Stimulated activated CD8-positive, alpha-beta memory T cell treated with anti-CD3 and anti-CD28 coated beads, Interleukin-7, amount 100 ng/mL, for 48 hours (primary cell): ENCODE data around the gene HCAR2.
"Not testable (repeated sequence)": the region's sequence is repeated elsewhere in the genome, so short reads cannot be mapped to it uniquely, and the experiment has no call there.

Source experiments
- DNase-seq, 2 donors: peaks; one replicate each; pipeline ENCODE4 v3.0.0-alpha.2; 2020; ENCODE audit warnings: low read depth in 1 of 2; ENCODE audit errors: extremely low read depth in 1 of 2

The HCAR2 gene

GRCh38 chr12:122669397-122670070 is 33.6 kb downstream of the HCAR2 start:
- no peak for DNase-seq

- DNase-seq: no peak
These were observed 34.9 kb downstream of the HCAR2 start for GRCh38 chr12:122668268-122668667.

DNA sequence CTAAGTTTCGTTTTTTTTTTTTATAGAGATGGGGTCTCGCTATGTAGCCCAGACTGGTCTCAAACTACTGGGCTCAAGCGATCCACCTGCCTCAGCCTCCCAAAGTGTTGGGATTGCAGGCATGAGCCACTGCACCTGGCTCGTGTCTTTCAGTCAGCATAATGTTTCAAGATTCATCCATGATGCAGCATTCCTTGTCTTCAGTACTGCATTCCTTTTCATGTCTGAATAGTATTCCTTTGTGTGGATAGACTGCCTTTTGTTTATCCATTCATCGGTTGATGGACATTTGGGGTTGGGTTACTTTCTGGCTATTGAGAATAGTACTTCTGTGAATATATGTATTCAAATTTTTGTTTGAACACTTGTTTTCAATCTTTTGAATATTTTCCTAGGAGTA is 37.4 kb downstream of the HCAR2 start:
- DNase-seq: no peak

- no peak for DNase-seq
These were observed 37.8 kb downstream of the HCAR2 start for GRCh38 chr12:122665349-122665748.

- DNase-seq: no peak
These were observed 41.2 kb downstream of the HCAR2 start for GRCh38 chr12:122661938-122662337.

- no peak for DNase-seq
These were observed 41.9 kb downstream of the HCAR2 start for GRCh38 chr12:122661246-122661645.

DNA sequence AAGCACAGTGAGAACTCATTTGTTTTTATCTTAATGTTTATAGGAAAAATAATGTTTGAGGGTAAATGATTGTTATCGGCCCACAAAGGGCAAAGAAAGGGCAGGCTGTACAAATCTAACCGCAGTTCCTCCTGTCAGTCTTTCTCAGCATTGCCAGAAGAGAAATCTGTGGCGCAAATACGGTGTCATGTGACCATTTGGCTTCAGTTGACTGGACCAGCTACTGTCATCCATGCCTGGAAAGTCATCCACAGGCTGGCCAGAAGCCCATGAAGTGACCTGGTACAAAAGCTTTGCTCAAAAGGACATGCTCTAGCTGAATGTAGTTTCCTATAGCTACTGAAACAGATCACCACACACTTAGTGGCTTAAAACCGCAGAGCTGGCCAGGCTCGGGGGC is 43.6 kb downstream of the HCAR2 start:
- DNase-seq: no peak

DNA sequence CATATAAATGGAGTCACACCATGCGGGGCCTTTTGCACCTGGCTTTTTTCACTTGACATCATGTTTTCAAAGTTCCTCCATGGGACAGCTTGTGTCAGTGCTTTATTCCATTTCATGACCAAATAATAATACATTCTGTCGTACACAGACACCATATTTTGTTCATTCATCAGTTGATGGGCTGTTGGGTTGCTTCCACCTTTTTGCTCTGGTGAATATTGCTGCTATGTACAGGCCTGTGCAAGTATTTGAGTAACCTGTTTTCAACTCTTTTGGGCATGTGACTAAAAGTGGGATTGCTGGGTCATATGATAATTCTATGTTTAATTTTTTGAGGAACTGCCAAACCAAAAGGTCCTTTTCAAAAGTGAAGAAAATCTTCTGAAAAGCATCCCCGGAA is 46.9 kb downstream of the HCAR2 start:
- DNase-seq: no peak

DNA sequence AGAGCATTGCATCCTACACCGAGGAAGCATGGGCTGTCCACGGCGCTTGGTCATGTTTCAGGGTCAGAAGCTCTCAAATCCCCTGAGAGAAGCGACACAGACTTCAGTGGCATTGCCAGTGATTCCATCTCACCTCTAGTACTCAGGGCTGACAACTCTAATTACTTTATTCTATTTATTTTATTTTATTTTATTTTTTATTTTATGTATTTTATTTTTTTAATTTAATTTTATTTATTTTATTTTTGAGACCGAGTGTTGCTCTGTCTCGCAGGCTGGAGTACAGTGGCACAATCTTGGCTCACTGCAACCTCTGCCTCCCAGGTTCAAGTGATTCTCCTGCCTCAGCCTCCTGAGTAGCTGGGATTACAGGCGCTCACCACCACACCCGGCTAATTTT is 49.9 kb downstream of the HCAR2 start:
- DNase-seq: not testable (repeated sequence)

DNA sequence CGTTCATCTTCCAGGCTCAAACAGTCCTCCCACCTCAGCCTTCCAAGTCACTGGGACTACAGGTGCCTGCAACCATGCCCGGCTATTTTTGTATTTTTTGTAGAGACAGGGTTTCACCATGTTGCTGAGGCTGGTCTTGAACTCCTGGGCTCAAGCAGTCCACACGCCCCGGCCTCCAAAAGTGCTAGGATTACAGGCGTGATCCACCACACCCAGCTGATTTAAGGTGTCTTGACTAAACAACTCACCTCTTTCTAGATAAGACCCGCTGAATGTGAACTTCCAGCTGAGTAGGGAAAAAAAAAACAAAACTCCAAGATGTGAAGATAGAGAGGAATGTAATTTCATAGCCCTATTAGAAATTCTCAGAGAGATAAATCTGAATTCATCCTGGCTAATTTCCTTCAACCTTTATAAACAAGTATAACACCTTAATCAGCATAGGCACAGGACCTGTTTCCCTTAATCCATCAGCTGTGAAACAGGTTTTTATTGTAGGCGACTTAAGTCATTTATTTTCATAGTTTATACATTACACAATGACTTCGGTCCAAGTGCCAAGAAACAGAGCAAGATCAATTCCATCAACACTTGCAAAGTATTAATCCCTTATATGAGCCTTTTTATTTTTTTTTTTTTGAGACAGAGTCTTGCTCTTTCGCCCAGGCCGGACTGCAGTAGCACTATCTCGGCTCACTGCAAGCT is 51.5 kb downstream of the HCAR2 start:
- no peak for DNase-seq
